ENCODE data around the gene PHIP.
"Not testable (repeated sequence)": the region's sequence is repeated elsewhere in the genome, so short reads cannot be mapped to it uniquely, and the experiment has no call there.

DNA sequence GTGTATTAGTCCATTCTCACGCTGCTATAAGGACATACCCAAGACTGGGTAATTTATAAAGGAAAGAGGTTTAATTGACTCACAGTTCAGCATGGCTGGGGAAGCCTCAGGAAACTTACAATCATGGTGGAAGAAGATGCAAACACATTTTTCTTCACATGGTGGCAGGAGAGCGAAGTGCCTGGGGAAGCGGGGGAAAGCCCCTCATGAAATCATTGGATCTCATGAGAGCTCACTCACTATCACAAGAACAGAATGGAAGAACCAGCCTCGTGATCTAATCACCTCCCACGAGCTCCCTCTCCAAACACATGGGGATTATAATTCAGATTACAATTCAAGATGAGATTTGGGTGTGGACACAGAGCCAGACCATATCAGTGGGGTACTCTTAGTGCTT is 13.7 kb upstream of the PHIP start:
- not testable (repeated sequence) for TF ChIP-seq EZH2phosphoT487 (IDR thresholded peaks at IDR 0.05; ENCODE audit: borderline replicate concordance, low read length)
- TF ChIP-seq, protein P1, sequence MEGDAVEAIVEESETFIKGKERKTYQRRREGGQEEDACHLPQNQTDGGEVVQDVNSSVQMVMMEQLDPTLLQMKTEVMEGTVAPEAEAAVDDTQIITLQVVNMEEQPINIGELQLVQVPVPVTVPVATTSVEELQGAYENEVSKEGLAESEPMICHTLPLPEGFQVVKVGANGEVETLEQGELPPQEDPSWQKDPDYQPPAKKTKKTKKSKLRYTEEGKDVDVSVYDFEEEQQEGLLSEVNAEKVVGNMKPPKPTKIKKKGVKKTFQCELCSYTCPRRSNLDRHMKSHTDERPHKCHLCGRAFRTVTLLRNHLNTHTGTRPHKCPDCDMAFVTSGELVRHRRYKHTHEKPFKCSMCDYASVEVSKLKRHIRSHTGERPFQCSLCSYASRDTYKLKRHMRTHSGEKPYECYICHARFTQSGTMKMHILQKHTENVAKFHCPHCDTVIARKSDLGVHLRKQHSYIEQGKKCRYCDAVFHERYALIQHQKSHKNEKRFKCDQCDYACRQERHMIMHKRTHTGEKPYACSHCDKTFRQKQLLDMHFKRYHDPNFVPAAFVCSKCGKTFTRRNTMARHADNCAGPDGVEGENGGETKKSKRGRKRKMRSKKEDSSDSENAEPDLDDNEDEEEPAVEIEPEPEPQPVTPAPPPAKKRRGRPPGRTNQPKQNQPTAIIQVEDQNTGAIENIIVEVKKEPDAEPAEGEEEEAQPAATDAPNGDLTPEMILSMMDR (IDR thresholded peaks at IDR 0.05; ENCODE audit: low read depth, low read length, poor library complexity, severe bottlenecking): not testable (repeated sequence)
